NCI-H1436 (cell line): ENCODE measurements around the gene WNT16.
A peak's percentile ranks its signal among the peaks of the same experiment; 100 is the strongest.

ENCODE experiments used
- DNase-seq: peaks from one replicate; lab custom pipeline; 2025; lab: John Stamatoyannopoulos, UW

Gene WNT16

DNA sequence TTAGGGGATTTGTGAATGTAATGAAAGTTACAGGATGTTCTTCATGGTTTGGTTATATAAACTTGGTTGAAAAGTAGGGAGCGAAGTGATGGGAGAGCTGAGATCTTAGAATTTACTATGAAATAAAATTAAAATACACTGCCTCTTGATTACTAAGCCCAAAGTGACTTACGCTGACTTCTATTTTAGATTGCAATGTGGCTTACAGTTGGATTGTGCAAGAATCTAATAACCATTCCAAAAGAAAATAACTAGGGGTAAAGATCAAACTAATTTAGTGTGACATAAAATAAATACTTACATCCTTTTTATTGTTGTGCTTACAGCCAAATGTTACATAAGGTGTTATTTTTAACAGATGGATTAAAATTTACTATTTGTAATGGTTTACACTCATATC lies 15.3 kb downstream of the WNT16 start:
- no peak for DNase-seq

DNA sequence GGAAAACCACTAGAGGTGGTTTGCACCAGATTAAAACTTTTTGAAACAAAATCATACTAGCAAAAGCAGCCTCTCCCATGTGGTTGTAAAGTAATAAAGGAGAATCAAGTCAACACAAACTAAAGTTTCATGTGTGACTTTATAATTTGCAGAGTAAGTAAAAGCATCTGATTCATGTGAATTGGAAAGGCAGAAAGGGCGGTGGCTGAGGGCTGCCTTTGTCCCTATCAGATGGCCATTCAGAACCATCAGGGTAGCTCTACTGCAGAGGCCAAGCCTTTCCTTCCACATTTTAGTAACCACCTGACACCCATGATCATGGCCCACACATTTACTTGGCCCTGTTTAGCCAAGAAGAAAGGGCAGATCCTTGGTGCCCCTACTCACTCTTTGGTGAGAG lies 15.7 kb downstream of the WNT16 start:
- DNase-seq, result no peak

DNA sequence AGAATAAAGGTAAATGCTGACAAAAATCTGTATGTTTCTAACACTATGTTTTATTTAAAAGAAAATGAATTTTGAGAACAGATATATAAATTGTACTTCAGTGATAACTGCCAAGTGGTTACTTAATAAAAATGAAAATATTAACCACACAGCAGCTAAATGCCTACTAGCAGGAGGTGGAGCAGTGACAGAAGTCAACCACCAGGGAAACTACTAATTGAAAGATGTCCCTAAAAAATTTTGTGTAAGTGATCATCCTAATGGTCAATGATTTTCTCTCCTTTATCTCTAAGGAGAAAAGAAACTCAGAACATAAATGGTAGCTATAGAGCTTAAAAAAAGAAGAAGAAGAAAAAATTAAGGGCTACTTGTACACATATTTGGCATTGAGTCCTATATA lies 22.9 kb downstream of the WNT16 start:
- no peak for DNase-seq

DNA sequence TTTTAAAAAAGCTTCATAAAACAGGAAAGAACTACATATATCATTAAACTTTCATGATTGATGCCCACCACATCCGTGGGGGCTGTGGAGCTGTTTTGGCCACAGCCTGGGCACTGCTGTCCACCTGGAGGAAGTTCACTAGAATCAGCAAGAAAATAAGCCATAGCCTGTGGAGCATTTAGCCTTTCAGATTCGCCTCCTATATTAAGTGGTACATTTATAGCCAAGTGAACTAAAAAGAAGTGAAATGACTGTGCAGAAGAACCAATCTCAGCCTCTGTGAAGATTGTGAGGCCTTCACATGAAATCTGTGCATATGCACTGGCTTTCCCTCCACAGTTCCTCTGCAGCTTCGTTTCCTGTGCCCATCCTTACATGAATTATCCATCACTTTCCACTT lies 23.5 kb downstream of the WNT16 start:
- DNase-seq, result no peak

DNA sequence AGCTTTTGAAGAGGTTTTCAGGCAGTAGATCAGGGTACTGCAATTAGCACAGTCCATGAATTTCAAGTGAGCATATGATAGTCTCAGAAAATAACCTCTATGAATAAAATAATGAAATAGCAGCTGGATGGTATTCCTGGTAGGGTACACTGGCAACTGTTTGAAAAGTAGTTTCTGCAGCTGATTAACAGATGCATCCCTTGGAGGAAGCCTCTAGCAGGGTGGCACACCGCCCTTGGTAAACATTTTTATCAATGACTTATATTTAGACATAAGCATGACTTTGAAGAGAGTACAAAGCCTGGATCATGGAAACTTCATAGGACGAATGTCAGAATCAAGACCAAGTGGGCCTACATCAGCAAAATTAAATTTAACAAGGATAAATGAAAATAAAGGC lies 26.8 kb downstream of the WNT16 start:
- no peak for DNase-seq

DNA sequence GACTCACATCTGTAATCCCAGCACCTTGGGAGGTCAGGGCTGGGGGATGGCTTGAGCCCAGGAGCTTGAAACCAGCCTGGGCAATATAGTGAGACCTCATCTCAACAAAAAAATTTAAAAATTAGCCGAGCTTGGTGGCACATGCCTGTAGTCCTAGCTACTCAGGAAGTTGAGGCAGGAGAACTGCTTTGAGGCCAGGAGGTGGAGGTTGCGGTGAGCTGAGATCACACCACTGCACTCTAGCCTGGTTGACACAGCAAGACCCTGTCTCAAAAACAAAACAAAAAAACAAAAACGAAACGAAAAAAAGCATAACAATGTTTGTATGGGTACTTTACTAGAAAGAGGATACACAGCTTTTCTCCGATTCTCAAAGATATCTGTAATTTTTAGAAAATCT lies 31.8 kb downstream of the WNT16 start:
- DNase-seq, result no peak

DNA sequence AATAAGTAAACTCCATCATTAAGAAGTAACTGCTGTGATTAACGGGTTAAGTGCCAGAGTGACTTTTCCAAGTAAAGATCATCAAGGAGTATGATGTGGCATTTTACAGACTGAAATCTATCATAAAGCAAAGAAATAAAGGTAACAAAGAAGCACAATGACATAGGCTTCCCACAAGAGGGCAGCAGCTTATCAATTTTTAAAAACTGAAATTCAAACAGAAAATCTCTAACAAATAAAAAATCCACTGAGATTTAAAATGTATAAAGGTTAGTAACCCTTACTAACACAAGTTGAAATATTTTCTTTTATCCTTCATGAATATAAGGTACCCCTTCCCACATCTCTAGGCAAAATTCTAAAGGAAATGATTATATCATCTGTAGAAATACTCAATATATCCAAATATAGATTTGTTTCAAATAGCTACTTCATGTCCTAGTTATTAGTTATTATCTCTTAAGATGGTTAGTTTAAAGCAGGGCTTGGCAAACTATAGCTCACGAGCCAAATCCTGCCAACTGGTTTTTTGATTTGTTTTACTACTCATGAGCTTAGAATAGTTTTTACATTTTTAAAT lies 38.1 kb downstream of the WNT16 start:
- peak; percentile 22 for DNase-seq

DNA sequence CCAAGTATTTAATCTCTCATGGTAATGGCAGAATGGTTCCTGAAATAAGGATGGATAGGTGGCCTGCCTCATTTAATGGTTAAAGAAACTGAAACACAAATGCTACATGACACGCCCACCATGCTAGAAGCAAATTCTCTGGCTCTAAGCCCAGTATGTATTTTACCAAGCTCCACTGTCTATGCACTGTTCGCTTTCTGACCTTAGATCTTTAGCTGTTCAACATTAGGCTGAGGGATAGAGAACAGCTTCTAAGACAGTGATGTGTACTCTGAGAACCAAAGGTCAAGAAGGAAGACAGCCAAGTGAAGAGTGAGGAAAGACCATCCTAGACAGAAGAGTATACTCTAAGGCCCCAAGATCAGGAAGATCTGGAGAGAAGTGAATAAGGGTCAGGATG lies 40.7 kb downstream of the WNT16 start:
- no peak for DNase-seq

DNA sequence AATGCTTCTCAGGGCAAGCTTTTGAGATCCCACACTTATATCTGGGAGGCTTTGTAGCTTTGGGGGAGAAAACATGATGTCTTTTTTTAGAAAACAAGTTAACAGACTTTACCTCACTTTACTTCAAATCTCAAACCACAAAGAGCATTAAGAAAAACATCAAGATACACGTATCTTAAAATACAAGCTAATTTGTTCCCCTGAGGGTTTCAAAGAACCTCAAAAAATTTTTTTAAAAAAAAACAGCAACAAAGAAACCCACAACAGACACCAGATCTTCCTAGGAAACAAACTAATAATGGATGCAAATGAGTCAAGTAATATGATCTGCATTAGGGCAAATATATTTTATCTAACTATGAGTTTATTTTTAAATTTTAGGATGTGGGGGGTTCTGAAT lies 42.6 kb downstream of the WNT16 start:
- DNase-seq, result no peak

DNA sequence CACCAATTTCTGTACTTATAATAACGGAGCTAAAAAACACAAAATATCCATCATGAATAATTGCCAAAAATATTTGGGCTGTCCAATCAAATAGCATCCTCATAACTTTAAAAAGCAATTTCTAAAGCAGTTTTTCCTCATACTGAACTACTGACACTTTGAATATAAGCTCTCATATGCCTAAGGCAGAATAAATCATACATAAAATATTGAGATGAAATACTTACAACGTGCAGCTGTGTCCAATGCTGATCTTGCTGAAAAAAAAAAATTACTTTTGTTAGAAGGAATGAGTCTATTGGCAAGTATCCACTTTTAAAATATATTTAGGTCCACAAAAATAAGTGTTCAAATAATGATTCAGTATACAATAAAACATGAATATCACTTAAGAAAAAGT lies 43.1 kb downstream of the WNT16 start:
- DNase-seq, result no peak

DNA sequence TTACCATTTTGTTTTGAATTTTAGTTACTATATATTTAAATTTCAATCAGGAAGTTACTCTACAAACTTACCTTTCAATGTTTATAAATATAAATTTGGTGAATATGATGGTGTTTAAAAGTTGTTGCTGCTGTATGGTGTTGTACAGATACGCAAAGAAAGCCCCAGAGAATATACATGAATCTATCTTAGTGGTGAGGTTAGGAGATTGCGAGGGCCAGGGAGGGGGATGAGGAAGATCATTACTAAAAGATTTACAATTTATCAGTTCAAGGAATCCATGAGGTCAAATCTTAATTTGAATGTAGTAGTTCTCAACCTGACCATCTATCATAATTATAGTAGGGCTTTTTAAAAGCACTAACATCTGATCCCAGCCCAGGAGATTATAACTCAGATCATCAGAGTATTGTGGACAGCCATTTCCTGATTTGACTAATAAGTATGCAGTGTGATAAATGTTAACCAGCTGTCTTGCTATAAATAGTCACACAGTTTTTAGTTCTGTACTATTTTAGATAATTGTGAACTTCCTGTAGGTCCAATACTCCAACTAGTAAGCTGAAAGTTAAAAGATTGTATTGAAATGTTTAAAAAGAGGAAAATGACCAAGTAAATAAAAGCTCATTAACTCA lies 43.7 kb downstream of the WNT16 start:
- no peak for DNase-seq

DNA sequence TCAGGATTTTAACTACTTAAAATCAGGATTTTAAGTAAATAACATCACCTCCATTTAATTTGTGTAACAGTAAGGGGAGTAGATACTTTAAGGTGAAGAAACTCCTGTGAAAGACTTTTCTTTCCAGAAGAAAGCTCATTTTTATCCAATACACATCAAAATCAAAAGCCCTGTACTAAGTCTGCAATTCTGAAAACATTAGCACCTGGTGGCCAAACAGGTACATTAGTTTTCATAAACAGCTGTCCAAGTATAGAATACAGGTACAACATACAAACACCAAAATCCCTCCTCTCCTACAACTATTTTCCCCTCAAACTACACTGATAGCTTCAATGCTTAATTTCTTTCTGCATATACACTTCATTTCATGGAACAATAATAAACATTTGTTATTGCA lies 44.4 kb downstream of the WNT16 start:
- DNase-seq, result no peak

DNA sequence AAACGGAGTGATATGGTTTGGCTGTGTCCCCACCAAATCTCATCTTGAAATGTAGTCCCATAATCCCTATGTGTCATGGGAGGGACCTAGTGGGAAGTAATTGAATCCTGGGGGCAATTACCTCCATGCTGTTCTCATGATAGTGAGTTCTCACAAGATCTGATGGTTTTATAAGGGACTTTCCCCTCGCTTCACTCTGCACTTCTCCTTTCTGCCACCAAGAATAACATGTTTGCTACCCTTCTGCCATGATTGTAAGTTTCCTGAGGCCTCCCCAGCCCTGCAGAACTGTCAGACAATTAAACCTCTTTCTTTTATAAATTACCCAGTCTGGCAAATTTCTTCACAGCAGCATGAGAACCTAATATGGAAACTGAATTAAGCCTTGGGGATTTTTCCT lies 48.2 kb downstream of the WNT16 start:
- no peak for DNase-seq

DNA sequence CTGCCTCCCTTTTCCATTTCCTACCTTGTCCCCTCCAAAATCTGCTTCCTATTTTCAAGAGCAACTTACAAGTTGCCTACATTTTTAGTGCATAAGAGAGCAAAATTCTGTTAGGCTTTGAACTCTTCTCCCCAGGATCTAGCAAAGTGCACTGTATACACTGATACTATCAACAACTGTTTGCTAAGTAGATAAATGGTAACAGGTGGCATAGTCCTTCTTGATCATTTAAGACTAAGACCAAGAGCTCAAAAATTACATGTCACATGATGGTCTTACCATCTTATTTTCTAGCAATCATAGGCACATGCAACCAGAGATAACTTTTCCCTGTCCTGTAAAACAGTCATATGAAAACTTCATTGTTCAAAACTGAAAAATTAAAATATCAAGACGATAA lies 51.1 kb downstream of the WNT16 start:
- no peak for DNase-seq

DNA sequence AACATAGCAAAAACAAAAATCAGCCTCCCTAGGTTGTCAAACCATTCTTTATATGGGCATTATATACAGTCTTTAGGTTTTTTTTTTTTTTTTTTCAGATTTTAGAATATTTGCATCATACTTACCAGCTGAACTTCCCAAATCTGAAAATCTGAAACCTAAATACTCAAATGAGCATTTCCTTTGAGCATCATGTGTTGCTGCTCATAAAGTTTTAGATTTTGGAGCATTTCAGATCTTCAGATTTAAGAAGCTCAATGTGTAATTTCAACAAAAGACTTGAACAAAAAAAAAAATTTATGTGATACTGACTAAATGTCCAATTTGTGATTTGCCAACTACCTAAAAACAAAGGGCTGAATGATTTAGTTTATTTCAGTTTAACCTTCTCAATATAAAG lies 53.7 kb downstream of the WNT16 start:
- no peak for DNase-seq

DNA sequence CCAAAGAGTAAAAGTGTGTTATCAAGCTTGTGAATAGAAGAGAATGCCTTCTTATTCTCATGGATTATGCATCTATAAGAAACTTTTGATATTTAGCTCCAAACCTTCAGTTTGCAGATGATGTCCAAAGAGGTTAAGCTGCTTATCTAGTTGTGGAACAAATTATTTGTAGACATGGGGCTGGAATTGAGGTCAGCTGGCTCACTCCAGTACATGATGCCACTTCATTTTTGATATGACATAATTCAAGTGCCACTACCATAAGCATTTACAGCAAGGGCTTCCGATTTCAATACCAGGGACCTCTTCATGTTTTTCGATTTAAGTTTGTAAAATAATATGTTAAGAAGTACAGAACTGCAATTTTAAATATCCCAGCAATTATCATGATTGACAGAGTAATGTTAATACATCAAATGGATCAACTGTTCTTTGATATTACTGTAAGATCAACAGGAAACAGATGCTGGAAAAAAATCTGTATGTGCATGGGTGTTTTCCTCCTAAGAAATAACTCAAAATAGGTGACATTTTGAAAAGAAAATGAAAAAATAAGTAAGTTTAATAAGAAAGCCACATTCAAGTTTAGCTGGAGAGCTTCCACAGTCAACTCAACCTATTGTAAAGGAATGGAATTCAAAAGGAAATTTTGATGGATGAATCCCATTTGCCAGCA lies 54.6 kb downstream of the WNT16 start:
- DNase-seq, result no peak

DNA sequence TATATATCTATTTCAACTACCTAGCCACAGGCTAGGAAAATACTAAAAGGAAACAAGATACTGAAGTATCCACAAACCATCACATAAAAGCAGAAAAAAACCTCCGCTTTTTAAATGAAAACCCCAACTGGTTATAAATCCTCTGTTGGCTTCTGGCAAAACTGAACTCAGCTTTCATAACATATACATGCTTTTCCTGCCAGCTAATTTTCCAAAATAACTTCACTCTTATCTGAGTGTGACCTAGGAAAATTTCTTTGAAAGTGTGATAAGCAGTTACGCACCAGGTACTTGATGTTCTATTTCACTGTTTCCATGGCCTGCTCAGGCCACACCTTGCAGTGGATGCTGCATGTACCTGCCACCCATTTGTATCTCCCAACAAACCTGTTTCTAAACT lies 55.5 kb downstream of the WNT16 start:
- no peak for DNase-seq

DNA sequence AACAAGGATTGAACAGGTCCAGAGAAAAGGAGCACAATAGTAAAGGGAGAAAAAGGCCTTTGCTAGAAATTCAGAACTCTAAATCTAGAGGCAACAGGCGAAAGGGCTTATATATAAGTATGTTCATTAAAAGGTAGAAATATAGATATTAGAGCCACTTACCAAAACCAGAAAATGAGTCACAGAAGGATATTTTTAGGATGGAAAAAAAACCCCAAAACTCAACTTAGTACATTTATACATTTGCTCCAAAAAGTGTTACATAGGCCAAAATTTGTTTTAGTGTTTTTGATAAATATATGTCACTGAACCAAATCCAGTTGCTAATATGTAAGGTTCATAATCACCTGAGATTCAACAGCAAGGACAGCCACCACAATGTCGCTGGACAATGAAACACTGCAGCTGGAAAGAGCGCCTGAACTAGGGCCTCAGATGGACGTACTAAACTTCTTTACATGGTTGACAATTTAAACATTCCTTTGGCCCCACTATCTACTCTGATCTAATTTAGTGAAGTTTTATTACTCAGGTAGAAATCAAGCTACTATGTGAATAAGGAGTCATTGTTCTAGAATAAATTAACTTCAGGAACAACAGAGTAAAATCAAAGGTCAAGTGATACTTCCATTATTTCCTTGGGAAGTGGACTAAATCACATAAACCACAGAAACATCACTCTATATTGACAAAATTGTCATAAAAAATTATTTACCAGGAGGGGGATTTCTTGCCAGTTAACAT lies 56.4 kb downstream of the WNT16 start:
- DNase-seq, result no peak

DNA sequence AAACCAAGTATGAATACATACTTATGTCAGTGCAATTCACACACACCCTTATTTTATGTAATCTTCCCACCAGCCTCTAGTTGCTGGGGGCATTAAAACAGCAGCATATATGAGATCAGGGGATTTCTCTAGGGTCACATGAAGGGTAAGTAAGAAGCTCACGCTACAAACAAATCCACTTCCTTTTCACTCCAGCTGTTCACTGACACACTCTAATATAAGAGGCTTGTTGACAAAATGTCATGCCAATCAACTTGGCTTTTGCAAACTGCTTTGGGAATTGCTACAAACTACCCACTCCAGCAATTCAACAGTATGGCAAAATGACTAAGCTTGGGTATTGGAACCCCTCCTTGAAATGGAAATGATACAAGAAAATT lies 57.0 kb downstream of the WNT16 start:
- DNase-seq, result peak; percentile 3

DNA sequence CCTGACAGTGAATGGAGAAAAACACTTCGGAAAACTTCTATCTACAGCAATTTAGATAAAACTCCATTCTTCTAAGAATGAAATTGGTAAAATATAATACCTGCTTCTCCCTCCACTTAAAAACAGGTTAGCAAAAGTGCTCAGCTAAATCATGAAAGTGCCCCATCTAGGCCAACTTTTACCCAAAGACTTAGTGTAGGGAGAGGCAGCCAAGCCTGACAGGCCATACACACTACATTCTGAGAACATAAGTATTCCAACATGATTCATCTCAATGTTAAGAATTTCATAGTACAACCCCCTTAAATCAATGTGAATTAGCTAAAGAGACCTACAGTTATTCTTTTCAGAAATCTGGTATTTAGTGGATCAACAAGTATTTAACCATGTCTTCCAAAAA lies 60.1 kb downstream of the WNT16 start:
- no peak for DNase-seq

DNA sequence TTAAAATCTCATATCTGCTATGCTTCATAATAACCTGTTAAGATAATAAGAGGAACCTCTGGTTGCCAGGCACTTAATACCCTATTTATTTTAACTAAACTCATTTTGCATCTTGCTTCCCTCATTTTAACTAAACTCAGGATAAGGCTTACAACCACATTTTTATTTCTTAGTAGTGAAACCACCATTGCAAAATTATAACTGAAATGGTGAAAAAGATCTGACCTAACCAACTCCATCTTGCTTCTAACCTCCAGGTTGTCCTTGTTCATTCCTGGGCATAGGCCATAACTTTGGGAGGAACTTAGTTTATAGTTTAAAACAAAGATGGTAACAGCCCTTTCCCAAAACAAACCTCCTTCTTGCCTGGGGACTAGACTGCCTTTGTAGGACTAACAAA lies 61.3 kb downstream of the WNT16 start:
- no peak for DNase-seq

DNA sequence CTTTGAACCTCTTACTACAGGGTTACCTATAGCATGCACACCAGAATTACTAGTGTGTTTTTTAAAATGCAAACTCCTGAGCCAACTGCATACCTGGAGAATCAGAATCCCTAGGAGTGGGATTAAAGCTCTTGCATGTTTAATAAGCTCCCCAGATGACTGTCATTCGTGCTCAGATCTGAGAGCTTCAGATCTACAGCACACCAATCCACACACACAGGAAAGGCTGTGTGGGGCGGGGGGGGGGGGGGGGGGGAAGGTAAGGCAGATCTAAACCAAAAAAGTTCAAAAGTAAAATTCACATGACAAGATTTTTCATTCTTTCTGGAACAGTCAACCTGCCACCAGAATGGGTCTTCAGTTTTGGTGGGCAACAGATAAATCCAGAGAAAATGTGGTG lies 61.8 kb downstream of the WNT16 start:
- DNase-seq, result no peak
